ENCODE results near the gene BPIFA2.

Gene BPIFA2

DNA sequence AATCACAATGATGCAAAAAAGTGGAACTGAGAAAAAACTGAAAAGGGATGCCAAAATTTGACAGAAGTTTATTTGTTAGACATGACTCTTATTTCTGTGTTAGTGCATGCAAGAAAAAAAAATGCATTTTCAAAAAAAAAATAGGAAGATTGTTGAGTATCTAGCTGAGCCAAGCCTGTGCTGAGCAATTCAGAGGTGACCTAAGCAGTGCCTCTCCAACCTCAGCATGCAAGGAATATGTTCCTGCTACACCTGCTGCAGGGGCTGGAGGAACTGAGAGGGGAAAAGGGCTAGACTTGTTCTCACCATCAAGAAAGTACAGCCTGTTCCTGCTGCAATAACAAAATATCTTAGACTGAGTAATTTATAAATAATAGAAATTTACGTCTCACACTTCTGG lies 24.0 kb downstream of the BPIFA2 start:
- no peak overlapping the region for H3K4me3 ChIP-seq (replicated peaks; ENCODE audit: low read depth, low read length)
- no peak for DNase-seq (ENCODE audit: low read depth)
- TF ChIP-seq, protein P1, sequence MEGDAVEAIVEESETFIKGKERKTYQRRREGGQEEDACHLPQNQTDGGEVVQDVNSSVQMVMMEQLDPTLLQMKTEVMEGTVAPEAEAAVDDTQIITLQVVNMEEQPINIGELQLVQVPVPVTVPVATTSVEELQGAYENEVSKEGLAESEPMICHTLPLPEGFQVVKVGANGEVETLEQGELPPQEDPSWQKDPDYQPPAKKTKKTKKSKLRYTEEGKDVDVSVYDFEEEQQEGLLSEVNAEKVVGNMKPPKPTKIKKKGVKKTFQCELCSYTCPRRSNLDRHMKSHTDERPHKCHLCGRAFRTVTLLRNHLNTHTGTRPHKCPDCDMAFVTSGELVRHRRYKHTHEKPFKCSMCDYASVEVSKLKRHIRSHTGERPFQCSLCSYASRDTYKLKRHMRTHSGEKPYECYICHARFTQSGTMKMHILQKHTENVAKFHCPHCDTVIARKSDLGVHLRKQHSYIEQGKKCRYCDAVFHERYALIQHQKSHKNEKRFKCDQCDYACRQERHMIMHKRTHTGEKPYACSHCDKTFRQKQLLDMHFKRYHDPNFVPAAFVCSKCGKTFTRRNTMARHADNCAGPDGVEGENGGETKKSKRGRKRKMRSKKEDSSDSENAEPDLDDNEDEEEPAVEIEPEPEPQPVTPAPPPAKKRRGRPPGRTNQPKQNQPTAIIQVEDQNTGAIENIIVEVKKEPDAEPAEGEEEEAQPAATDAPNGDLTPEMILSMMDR (IDR thresholded peaks at IDR 0.05; ENCODE audit: low read length, missing control alignments): no peak

DNA sequence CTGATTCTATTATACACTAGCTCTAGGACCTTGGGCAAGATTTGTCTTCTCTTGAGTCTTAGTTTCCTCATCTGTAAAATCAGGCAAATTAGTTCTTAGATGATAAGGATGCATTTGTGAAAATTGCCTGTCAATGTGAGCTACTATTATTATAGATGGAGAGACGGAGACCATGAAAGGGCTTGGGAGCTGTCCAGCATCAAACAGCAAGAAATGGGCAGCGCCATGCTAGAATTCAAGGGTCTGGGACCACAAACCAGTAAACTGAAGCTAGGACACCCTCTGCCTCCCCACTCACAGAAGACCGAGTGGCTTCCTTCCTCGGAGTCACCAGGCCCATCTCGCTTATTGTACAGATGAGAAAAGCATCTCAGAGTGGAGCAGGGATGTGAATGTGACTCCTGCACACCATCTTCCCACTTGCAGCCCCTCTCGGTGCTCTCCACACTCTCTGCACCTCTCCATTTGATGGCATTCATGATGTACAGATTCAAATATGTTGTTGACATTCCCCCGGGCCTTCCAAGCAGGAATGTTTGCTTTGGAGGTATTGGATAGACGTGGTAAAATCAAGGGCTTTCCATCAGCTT lies 25.0 kb downstream of the BPIFA2 start:
- no peak for DNase-seq (ENCODE audit: low read depth)
- H3K4me3 ChIP-seq (replicated peaks; ENCODE audit: low read depth, low read length): no peak overlapping the region
- TF ChIP-seq, protein P1 (IDR thresholded peaks at IDR 0.05; ENCODE audit: low read length, missing control alignments): no peak

DNA sequence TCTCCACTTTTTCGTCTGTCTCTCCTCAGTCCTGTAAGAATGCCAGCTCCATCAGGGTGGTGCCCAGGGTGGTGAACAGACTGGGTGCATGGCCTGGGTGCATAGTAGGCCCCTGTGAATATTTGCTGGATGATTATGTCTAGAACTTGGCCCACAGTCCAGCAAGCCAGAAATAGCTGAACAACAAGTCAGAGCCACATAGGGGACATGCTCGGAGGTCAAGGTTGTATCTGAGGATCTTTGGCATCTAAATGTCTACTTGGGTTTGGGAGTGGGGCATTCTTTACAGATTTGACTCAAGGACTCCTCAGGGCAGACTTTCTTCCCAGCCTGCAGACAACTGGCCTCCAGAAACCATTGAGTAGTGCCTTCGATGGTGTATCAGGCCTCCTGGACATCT lies 31.1 kb downstream of the BPIFA2 start:
- DNase-seq (ENCODE audit: low read depth): no peak
- TF ChIP-seq, protein P1 (IDR thresholded peaks at IDR 0.05; ENCODE audit: low read length, missing control alignments): no peak
- H3K4me3 ChIP-seq (replicated peaks; ENCODE audit: low read depth, low read length): no peak overlapping the region

DNA sequence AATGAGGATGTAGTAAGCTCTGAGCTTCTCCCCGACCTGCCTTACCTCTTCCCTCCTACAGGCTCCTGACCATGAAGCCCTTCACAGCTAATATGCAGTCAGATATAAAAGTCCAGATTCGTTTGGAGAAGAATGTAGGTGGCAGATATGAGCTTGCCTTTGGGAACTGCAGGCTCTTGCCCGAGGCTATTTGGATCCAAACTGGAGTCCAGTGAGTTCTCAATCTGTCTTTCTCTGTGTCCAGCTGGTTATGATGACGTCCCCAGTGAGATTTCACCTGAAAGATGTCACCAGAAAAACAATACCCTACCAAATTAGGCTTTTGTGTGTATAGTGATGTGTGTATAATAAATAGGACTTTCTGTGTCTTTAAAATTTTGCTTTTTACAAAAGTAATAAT lies 34.5 kb downstream of the BPIFA2 start:
- no peak overlapping the region for H3K4me3 ChIP-seq (replicated peaks; ENCODE audit: low read depth, low read length)
- DNase-seq (ENCODE audit: low read depth): no peak
- TF ChIP-seq, protein P1 (IDR thresholded peaks at IDR 0.05; ENCODE audit: low read length, missing control alignments): no peak

DNA sequence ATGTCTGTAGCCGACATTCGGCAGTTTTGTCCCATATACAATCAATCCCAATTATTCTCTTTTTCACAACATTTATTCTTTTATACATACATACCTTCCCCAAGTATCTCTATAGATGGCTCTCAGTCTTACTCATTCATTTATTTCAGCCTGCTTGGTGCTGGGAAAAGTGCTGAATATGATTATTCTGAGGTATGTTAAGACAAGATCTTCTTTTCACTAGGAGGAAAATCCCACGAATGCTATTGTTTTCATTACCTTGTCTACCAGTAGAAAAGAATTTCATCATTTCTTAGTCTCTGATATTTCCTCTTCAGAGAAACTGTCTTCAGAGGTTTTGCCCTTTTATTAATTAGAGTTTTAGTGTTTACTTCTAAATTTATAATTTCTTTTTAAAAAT lies 35.5 kb downstream of the BPIFA2 start:
- H3K4me3 ChIP-seq (replicated peaks; ENCODE audit: low read depth, low read length): no peak overlapping the region
- TF ChIP-seq, protein P1 (IDR thresholded peaks at IDR 0.05; ENCODE audit: low read length, missing control alignments): no peak
- no peak for DNase-seq (ENCODE audit: low read depth)

DNA sequence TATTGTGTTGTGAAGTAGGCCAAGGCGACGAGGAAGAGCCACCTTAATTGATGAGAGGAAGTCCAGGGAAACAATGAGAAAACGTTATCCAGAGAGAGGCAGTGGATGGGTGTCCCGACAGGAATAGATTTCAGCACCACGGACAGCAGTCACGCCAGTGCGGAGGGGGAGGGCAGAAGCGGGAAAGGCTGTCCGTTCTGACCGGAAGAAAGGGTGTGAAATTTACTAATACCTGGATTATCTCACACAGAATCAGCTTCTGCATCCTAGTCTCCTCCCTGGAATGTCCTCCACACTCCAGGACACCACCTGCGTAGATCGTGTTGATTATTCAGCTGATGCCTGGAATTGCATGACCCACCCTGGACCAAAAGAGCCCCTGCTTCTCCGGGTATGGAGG lies 41.8 kb downstream of the BPIFA2 start:
- TF ChIP-seq, protein P1 (IDR thresholded peaks at IDR 0.05; ENCODE audit: low read length, missing control alignments): no peak
- H3K4me3 ChIP-seq (replicated peaks; ENCODE audit: low read depth, low read length): no peak overlapping the region
- peak; percentile 66 for DNase-seq (ENCODE audit: low read depth)

DNA sequence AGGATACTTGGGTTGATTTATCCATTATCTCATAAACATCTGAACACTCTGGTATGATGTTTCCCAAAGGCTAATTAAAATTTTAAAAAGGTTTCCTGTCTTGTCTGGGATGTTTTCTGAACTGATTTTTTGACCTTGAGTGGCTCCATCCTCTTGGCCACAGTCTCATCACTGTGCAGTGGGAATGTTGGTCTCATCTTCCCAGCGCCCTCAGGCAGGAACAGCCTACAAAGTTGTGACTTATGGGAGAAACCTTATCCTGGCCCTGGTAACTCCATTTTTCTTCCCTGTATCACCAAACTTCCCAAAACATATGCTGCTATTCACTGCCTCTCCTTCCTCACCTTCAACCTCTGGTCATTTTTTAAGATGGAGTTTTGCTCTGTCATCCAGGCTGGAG lies 42.4 kb downstream of the BPIFA2 start:
- TF ChIP-seq, protein P1 (IDR thresholded peaks at IDR 0.05; ENCODE audit: low read length, missing control alignments): no peak
- no peak overlapping the region for H3K4me3 ChIP-seq (replicated peaks; ENCODE audit: low read depth, low read length)
- DNase-seq (ENCODE audit: low read depth): no peak

Measured in fibroblast of pulmonary artery (primary cell).